GM11168 (cell line): ENCODE data around the gene CEP89.
"Not testable (repeated sequence)": the region's sequence is repeated elsewhere in the genome, so short reads cannot be mapped to it uniquely, and the experiment has no call there.

ENCODE experiments used
- in situ Hi-C: fragments of 300-500 bp; cut with MboI; formaldehyde crosslinking; loops from one replicate; pipeline ENCODE4 v1.12.0; 2022; ENCODE audit warnings: low sequenced_read_pairs; ENCODE audit not compliant: unreplicated experiment

Gene CEP89

DNA sequence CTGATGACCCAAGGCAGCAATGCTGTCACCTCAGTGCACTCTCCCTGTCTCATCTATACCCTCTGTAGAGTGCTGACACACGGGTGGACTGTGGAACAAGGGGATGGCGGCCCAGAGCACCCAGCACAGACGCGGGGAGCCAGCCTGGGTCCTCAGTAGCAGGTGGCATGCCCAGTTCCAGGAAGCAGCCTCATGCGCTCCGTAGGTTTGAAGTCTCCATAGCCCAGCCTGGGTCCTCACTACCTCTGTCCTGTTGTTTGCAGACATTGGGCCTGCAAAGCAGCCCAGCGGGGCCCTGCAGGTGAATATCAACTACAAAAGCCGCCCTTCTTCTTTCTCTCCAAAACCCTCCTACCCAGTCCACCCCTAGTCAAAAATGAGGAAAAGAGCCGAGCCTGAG, 97.2 kb downstream of the CEP89 start:
- in situ Hi-C loops, result no loop called here

DNA sequence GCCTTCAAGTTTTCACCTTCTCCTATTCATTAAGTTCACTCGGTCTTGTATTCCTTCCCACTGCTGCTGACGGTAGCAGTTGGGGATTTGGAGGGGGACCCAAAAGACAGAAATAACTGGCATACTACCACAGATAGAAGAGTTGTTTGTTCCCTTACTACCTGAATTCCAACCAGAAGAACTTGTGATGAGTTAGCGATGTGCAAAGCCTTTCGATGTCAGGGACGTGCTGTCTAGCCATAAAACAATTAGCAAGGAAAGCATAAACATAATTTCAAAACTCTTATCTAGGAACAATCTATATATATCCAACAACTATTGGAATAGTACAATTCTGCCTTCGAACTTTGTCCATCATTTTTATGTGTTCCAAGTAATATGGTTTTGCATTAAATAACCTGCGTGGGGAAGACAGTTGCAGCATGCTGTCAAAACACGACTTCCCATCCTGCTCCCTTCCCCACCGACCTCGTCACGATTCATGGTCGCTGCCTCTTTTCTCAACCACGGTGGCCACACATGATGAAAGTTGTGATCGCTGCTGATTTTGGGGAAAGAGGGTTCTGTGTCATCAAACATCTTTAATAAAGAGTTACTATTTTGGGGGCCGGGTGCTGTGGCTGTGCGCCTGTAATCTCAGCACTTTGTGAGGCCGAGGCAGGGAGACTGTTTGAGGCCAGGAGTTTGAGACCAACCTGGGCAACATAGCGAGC, 98.4 kb downstream of the CEP89 start:
- in situ Hi-C loops, result no loop called here

DNA sequence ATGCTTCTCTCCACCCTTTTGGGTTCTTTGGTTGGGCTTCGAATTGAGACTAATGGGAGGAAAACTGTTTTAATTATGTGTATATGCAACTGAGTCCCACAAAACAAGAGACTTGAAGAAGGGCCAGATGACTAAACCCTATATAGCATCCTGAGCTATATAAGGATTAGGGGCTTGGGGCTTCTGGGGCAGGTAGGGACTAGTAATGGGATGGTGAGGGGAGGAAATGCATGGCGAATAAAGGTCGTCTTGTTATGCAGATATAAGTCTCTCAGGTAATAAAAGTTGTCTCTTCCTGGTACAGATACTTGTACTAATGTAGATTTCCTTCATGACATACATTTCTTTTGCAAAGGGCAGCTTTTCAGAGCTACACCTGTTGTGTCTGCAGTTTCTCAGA, 99.4 kb downstream of the CEP89 start:
- in situ Hi-C loops, result no loop called here

DNA sequence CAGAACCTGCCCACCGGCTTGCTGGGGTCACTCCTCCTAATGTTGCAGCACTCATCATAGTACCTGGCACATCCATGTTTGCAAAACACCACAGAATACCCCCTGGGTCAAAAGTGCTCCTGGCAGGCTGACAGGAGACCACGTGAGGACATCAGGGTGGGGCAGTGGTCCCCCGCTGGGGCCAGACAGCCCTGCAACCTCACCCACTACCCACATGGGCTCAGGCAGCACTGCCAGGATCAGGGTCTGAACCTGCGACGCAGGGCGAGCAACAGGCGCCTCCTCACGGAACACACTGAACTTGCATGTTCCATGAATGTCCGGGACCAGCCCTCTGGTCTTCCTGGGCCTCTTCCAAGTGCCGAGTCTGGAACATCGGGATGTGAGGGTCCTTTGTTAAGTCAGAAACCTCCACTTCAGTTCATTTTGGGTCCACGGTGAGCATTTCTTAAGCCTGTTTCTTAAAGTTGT, 100.7 kb downstream of the CEP89 start:
- in situ Hi-C loops, result no loop called here

DNA sequence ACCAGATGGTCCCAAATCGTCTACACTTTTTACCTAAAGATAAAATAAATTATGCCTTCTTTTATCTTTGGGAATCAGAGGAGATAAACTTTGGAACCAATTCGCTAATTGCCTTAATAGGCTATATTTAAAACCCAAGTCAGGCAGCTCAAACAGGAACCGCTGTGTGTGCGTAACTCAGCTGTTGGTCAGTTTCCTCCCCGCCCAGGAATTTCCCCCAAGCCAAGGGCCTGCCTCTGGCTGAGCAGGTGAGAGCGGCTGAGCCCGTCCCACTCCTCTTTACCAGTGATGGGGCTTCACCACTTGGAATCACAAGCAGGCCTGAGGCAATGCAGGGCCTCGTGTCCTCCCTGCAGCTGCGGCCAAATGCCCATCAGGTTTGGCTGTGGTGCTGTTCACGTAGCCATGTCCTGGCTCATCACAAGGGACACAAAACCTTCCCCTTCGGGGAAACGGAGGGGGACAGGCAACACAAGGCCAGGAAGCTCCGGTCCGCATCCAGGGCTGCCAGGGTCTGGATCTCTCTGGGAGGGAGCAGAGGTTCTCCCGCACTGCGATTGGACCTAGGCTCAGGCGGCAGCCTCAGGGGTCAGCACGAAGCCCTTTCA, 101.7 kb downstream of the CEP89 start:
- in situ Hi-C loops, result no loop called here

DNA sequence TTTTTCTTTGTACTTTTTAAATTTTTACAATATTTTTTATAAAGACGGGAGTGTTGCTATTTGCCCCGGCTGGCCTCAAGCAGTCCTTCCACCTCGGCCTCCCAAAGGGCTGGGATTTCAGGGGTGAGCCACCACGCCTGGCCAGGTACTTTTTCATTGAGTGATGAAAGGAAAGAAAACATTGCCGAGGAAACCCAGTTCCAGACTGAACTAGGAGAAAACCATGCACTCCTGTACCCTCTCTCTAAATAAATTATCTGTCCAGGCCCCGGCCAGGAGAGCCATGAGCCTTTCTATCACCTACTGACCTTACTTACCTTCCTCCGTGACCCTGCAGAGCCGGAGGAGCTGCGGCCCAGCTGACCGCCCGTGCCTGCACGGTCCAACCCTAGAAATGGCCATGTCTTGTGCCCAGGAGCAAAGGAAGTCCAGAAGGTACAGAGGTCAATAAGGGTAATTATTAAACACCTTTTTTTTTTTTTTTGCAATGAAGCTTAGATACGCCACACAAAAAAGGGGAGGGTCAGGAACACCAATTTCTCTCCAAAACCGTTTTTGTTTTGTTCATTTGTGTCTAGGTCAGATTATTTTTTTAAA, 102.3 kb downstream of the CEP89 start, which contains the start of gene SLC7A9:
Gene SLC7A9 (minus strand): TSS at position 399 of the 597 bp plus-strand sequence. CDS start 1,233 bp downstream, outside the sequence.
- in situ Hi-C loops, result no loop called here

DNA sequence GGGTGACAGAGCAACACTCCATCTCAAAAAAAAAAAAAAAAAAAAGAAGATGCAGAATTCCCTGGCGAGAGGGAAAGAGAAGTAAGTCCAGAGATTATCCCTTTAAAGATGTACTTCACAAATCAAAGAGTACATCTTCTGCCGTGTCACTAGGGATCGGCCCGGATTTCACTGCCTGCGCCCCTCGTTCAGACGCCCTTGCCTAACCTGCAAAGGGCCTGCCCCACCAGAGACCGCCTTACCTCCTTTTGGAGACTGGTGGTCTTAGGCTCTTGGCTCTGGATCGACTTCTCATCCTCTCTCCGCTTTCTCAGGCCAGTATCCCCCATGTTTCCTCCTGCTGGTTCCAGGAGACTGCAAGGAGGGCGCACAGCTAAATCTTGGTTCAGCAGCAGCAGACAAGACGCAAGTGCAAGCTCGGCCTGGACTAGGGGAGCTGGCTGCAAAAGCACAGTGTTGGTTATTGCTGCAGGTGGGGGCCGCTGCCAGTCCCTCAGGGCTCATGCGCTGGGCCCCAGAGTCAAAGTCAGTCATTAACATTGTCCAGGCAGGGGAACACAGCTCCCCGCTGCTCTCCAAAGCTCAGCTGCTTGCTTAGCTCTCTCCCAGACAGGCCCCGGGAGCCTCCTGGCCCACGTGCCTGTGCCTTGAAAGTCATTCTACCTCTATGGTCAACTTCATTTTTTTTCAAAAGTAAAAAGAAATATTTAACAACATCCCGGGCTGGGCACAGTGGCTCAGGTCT, 103.4 kb downstream of the CEP89 start:
- in situ Hi-C loops, result no loop called here

DNA sequence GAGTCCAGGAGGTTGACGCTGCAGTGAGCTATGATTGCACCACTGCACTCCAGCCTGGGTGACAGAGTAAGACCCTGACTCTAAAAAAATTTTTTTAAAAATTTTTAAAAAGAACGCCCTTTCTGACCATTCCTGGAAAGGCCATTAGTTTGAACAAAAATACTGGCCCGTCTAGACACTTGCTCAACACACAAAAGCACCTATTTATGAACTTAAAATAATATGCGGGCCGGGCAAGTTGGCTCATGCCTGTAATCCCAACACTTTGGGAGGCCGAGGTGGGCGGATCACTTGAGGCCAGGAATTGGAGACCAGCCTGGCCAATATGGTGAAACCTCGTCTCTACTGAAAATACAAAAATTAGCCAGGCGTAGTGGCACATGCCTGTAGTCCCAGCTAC, 104.3 kb downstream of the CEP89 start:
- in situ Hi-C loops, result not testable (repeated sequence)

DNA sequence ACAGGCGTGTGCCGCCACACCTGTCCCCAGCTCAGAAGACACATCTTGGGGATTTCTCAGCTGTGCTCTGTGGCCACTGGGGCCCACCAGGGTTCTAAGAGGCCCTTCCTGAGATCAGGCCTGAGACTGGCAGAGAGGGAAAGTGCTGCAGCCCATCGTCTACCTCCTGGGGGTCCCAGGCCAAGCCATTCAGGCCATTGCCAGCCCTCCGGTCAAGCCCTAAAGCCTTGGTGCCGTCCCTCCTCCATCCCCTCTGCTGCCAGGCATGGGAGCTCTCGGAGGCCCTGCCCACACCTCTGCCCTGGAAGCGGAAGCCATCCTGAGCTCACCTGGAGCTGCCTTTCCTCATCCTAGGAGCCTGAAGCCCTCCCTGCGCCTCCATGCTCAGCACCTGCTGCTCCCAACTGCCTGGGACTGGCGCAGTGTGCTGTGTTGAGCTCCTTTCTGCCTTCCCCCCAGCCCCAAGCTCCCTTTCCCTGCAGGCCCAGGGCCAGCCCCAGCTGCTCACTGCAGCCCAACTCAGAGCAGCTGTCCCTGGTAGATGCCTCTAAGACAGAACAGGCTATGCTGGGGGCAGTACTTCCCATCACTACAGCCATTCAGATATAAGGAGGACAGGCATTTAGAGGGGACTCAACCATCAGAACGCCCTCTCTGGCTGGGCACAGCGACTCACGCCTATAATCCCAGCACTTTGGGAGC, 105.0 kb downstream of the CEP89 start:
- in situ Hi-C loops, result no loop called here

DNA sequence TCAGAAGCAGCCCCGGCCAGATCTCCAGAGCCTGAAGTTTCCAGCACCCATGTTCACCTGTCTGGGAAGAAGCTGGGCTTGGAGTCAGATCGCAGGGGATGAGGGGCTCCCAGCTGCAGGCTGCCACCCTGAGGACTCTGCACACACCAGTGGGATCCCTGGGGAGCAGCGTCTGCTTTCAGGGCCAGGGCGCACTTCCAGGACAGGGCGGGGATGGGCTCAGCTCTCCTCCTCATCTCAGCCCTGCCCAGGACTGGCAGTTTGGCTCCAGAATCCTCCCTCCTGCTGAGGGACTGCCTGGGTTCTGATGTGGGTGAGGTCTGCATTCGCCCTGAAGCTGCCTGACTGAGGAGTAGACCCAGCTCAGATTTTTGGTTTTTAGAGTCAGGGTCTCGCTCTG, 105.7 kb downstream of the CEP89 start:
- in situ Hi-C loops, result no loop called here

DNA sequence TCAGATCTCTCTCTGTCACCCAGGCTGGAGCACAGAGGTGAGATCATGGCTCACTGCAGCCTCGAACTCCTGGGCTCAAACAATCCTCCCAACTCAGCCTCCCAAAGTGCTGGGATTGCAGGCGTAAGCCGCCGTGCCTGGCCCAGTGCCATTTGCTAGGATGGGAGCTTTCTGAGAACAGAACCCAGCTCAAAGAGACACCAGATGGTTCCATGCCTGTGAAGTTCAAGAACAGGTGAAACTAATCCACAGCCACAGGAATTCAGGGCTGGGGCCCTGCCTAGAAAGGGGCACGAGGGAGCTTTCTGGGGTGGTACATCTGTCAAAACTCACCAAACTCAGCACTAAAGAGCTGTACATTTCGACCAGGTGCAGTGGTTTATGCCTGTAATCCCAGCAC, 106.4 kb downstream of the CEP89 start:
- in situ Hi-C loops, result no loop called here

DNA sequence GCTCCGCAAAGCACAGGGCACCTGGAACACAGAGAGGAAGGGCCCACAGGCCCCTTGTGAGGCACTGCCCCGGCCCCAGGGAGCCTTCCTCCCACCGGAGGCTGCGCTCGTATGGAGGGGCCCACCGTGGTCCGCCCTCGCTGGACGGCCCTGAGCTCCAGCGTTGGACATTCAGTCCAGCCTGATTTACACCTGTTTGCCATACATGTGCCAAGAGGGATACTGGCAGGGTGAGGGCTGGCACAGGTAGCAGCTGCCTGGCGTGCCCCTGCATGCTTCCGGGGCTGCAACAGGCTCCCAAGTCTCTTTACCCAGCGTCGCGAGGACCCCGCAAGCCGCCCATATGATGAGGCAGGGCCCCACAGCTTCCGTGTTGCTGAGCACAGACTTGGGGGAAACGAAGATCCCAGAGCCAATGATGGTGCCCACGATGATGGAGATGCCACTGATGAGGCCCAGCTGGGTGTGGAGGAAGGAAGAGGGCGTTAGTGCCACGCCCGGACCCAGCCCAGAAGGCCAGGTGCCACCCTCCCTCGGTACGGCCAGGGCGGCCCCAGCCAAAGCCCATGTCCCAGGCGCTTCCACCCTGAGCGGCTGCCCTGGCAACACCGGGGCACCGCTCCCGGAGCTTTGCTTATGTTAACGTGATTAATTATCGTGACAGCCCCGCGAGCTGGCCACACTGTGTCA, 107.3 kb downstream of the CEP89 start:
- in situ Hi-C loops, result no loop called here

DNA sequence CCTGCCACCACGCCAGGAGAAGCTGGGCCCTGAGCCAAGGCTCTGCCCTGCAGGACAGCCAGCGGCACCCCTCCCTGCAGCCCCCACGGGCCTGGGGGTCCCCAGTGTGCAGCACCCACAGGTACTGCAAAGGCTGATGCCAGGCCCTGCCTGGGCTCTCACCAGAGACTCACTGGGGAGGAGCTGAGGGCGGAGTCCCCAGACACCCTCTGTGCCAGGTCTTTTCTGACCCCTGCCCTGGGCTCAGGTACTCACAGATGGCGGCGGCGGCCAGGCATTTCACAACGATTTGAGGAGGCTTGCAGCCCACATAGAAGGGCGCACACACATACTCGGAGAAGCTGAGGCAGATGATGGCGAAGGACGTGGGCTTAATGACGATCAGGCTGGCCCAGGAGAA, 107.9 kb downstream of the CEP89 start:
- in situ Hi-C loops, result no loop called here

DNA sequence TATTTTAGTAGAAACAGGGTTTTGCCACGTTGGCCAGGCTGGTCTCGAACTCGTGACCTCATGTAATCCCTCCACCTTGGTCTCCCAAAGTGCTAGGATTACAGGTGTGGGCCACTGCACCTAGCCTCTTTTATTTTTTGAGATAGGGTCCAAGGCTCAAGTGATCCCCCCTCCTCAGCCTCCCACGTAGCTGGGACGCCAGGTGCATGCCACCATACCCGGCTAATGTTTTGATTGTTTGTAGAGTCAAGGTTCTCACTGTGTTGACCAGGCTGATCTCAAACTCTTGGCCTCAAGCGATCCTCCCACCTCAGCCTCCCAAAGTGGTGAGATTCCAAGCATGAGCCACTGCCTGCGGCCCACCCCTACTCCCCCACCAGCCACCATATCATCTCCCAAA, 108.5 kb downstream of the CEP89 start:
- in situ Hi-C loops, result no loop called here

DNA sequence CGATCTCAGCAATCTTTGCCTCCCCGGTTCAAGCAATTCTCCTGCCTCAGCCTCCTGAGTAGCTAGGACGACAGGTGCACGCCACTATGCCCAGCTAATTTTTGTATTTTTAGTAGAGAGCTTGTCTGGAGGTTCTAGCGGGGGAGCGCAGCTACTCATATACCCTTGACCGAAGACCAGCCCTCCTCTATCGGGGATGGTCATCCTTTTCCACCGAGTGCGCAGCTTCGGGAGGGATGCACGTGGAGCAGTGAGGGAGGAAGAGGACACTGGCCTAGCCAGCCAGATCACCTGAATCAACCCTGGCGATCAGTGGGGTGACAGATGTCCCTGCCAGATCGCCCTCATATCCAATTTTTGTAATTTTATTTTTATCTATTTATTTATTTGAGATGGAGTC, 109.0 kb downstream of the CEP89 start:
- in situ Hi-C loops, result no loop called here

DNA sequence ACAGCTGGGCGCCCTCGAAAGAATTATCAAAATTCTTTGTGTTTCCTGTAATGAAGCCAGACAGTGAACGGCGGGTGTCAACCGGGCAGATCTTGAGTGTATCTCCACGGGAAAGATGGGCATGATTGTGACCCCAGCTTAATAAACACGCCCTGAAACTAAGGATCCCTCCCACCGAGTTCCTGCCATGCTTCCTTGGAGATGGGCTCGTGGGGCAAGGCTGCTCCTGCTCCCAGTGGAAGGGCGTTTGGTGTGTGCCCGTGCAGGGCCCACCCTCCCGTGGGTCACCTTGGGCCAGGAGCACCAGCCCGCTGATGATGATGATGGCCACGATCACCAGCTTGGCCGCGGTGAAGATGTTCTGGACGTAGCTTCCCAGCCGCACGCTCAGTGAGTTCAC, 109.6 kb downstream of the CEP89 start:
- in situ Hi-C loops, result no loop called here

DNA sequence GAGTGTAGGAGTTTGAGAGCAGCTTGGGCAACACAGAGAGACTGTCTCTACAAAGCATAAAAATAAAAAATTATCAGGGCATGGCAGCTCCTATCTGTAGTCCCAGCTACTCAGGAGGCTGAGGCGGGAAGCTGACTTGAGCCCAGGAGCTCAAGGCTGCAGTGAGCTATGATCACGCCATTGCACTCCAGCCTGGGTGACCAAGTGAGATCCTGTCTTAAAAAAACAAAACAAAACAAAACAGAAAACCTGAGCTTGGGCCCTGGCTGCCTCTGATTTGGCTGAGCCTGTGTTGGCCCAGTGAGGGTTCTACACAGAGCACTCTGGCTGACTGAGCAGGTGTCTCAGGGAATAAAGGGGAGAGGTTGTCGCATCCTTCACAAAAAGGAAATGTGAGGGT, 110.2 kb downstream of the CEP89 start:
- in situ Hi-C loops, result no loop called here

DNA sequence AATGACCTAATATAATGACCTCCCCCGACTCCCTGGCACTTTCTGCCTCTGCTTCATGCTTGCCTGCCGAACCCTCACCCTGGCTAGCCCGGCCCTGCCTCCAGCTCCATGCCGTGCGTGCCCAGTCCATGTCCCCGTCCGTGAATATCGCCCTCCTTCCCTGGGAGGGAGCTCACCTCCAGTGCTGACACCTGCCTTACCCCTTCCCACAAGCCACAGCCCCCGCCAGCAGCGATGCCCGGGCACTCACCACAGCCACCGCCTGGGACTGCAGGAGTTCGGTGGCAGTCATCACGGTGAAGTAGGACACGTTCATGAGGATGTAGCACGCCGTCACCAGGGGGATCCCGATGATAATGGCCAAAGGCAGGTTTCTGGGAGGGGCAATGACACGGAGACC, 112.2 kb downstream of the CEP89 start:
- in situ Hi-C loops, result no loop called here

DNA sequence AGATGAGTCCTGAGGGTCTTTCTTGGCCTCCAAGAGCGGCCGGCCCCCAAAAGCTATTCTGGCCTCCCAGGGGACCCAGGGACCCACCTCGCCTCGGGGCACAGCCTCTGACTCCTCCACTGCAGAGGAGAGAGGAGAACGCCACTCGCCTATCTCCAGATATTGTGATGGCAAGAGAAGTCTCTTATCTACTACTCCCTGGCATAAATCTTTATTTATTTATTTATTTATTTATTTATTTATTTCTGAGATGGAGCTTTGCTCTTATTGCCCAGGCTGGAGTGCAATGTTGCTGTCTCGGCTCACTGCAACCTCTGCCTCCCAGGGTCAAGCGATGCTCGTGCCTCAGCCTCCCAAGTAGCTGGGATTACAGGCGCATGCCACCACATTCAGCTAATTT, 113.2 kb downstream of the CEP89 start:
- in situ Hi-C loops, result no loop called here

DNA sequence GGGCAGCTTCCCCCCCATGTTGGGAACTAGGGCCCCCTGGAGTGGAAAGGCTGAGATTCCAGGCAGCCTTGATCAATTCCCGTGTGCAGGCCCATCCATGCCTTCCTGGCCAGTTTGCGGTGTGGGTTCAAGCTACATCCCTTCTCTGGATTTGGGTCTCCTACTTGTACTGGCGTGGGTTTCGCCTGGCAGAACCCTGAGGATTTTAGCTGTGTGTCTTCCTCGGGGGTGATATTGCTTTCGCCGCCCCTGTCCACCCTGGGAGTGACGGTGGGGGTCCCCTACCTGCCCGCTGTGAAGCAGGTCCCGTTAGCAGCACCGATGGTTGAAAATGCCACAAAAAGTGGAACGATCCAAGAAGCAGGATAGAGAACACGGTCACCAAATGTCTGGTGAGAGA, 113.6 kb downstream of the CEP89 start:
- in situ Hi-C loops, result no loop called here
